ENCODE results near the gene CCDC40. TPM values are rescaled to one million over a fixed set of nuclear protein-coding genes. Genes with fewer than 3 reads are reported as not detected.

The CCDC40 gene
- total RNA-seq, 1 donor, result 8.3 TPM

DNA sequence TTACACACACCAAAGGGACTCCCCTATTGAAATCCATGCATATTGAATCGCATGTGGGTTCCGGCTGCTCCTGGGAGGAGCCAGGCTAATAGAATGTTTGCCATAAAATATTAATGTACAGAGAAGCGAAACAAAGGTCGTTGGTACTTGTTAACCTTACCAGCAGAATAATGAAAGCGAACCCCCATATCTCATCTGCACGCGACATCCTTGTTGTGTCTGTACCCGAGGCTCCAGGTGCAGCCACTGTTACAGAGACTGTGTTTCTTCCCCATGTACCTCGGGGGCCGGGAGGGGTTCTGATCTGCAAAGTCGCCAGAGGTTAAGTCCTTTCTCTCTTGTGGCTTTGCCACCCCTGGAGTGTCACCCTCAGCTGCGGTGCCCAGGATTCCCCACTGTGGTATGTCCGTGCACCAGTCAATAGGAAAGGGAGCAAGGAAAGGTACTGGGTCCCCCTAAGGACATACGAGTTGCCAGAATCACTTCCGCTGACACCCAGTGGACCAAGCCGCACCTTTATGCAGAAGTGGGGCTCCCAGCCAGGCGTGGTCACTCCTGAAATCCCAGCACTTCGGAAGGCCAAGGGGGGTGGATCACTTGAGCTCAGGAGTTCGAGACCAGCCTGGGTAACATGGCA is 67.1 kb downstream of the CCDC40 start:
- no peak overlapping the region for H3K4me3 ChIP-seq (ENCODE audit: insufficient read depth, low read length)
- no peaks in the 10 kb centered on the region for H3K36me3 ChIP-seq (ENCODE audit: insufficient read depth, low read length)
- H3K27me3 ChIP-seq (ENCODE audit: insufficient read depth, low read length), result no peaks in the 10 kb centered on the region
- H3K4me1 ChIP-seq (ENCODE audit: insufficient read depth, low read length), result peaks cover 13% of the 10 kb centered on the region
- H2AFZ ChIP-seq (ENCODE audit: low read length), result no peak overlapping the region
- H3K79me2 ChIP-seq (ENCODE audit: insufficient read depth, low read length), result peaks cover 6% of the 10 kb centered on the region
- H3K4me2 ChIP-seq (ENCODE audit: insufficient read depth, low read length), result no peak overlapping the region
- DNase-seq (ENCODE audit: insufficient read length, low spot score, missing footprints), result peak; percentile 66
- TF ChIP-seq, protein P1, sequence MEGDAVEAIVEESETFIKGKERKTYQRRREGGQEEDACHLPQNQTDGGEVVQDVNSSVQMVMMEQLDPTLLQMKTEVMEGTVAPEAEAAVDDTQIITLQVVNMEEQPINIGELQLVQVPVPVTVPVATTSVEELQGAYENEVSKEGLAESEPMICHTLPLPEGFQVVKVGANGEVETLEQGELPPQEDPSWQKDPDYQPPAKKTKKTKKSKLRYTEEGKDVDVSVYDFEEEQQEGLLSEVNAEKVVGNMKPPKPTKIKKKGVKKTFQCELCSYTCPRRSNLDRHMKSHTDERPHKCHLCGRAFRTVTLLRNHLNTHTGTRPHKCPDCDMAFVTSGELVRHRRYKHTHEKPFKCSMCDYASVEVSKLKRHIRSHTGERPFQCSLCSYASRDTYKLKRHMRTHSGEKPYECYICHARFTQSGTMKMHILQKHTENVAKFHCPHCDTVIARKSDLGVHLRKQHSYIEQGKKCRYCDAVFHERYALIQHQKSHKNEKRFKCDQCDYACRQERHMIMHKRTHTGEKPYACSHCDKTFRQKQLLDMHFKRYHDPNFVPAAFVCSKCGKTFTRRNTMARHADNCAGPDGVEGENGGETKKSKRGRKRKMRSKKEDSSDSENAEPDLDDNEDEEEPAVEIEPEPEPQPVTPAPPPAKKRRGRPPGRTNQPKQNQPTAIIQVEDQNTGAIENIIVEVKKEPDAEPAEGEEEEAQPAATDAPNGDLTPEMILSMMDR (IDR thresholded peaks at IDR 0.05; ENCODE audit: extremely low read depth, low read depth, low read length), result no peak
- no peaks in the 10 kb centered on the region for H4K20me1 ChIP-seq (ENCODE audit: insufficient read depth, low read length)
- H3K9me3 ChIP-seq (ENCODE audit: low read depth, low read length), result no peaks in the 10 kb centered on the region
- no peak overlapping the region for H3K27ac ChIP-seq (ENCODE audit: low read depth, low read length)

DNA sequence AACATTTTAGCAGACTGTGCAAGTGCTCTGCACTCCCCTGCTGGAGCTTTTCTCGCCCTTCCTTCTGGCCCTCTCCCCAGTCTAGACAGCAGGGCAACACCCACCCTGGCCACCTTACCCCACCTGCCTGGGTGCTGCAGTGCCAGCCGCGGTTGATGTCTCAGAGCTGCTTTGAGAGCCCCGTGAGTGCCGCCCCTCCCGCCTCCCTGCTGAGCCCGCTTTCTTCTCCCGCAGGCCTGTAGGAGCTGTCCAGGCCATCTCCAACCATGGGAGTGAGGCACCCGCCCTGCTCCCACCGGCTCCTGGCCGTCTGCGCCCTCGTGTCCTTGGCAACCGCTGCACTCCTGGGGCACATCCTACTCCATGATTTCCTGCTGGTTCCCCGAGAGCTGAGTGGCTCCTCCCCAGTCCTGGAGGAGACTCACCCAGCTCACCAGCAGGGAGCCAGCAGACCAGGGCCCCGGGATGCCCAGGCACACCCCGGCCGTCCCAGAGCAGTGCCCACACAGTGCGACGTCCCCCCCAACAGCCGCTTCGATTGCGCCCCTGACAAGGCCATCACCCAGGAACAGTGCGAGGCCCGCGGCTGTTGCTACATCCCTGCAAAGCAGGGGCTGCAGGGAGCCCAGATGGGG is 68.0 kb downstream of the CCDC40 start:
- no peaks in the 10 kb centered on the region for H3K27me3 ChIP-seq (ENCODE audit: insufficient read depth, low read length)
- no peaks in the 10 kb centered on the region for H3K36me3 ChIP-seq (ENCODE audit: insufficient read depth, low read length)
- no peak overlapping the region for H3K4me2 ChIP-seq (ENCODE audit: insufficient read depth, low read length)
- no peaks in the 10 kb centered on the region for H4K20me1 ChIP-seq (ENCODE audit: insufficient read depth, low read length)
- no peaks in the 10 kb centered on the region for H3K9me3 ChIP-seq (ENCODE audit: low read depth, low read length)
- H3K4me3 ChIP-seq (ENCODE audit: insufficient read depth, low read length), result no peak overlapping the region
- no peak overlapping the region for H2AFZ ChIP-seq (ENCODE audit: low read length)
- H3K4me1 ChIP-seq (ENCODE audit: insufficient read depth, low read length), result peaks cover 13% of the 10 kb centered on the region
- no peak overlapping the region for H3K27ac ChIP-seq (ENCODE audit: low read depth, low read length)
- H3K79me2 ChIP-seq (ENCODE audit: insufficient read depth, low read length), result peaks cover 6% of the 10 kb centered on the region
- peak; percentile 86 for DNase-seq (ENCODE audit: insufficient read length, low spot score, missing footprints)
- TF ChIP-seq, protein P1 (IDR thresholded peaks at IDR 0.05; ENCODE audit: extremely low read depth, low read depth, low read length), result no peak

DNA sequence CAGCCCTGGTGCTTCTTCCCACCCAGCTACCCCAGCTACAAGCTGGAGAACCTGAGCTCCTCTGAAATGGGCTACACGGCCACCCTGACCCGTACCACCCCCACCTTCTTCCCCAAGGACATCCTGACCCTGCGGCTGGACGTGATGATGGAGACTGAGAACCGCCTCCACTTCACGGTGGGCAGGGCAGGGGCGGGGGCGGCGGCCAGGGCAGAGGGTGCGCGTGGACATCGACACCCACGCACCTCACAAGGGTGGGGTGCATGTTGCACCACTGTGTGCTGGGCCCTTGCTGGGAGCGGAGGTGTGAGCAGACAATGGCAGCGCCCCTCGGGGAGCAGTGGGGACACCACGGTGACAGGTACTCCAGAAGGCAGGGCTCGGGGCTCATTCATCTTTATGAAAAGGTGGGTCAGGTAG is 68.5 kb downstream of the CCDC40 start:
- Histone ChIP-seq H3K27me3 (ENCODE audit: insufficient read depth, low read length) (no peaks in the 10 kb centered on the region), H3K27ac (ENCODE audit: low read depth, low read length) (no peak overlapping the region), H3K36me3 (ENCODE audit: insufficient read depth, low read length) (no peaks in the 10 kb centered on the region), H3K4me2 (ENCODE audit: insufficient read depth, low read length) (no peak overlapping the region), H2AFZ (ENCODE audit: low read length) (no peak overlapping the region), H3K4me3 (ENCODE audit: insufficient read depth, low read length) (no peak overlapping the region), H4K20me1 (ENCODE audit: insufficient read depth, low read length) (no peaks in the 10 kb centered on the region), H3K4me1 (ENCODE audit: insufficient read depth, low read length) (peaks cover 13% of the 10 kb centered on the region), H3K79me2 (ENCODE audit: insufficient read depth, low read length) (peaks cover 6% of the 10 kb centered on the region), H3K9me3 (ENCODE audit: low read depth, low read length) (no peaks in the 10 kb centered on the region)
- TF ChIP-seq, protein P1 (IDR thresholded peaks at IDR 0.05; ENCODE audit: extremely low read depth, low read depth, low read length), result no peak
- DNase-seq (ENCODE audit: insufficient read length, low spot score, missing footprints), result no peak

DNA sequence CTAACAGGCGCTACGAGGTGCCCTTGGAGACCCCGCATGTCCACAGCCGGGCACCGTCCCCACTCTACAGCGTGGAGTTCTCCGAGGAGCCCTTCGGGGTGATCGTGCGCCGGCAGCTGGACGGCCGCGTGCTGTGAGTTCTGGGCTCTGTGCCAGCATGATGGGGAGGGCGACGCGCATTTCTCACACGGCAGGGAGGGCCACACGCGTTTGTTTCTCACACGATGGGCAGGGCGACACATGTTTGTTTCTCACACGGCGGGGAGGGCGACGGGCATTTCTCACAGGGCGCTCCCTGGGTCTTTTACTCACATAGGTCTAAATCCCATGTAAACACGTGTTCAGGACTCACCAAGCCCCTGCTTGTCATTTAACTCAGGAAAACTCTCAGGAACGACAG is 69.3 kb downstream of the CCDC40 start:
- no peaks in the 10 kb centered on the region for H3K9me3 ChIP-seq (ENCODE audit: low read depth, low read length)
- H3K79me2 ChIP-seq (ENCODE audit: insufficient read depth, low read length), result peaks cover 6% of the 10 kb centered on the region
- TF ChIP-seq, protein P1 (IDR thresholded peaks at IDR 0.05; ENCODE audit: extremely low read depth, low read depth, low read length), result no peak
- H3K4me3 ChIP-seq (ENCODE audit: insufficient read depth, low read length), result no peak overlapping the region
- no peak overlapping the region for H3K27ac ChIP-seq (ENCODE audit: low read depth, low read length)
- no peaks in the 10 kb centered on the region for H3K36me3 ChIP-seq (ENCODE audit: insufficient read depth, low read length)
- DNase-seq (ENCODE audit: insufficient read length, low spot score, missing footprints), result peak; percentile 71
- H2AFZ ChIP-seq (ENCODE audit: low read length), result no peak overlapping the region
- H3K4me1 ChIP-seq (ENCODE audit: insufficient read depth, low read length), result peaks cover 8% of the 10 kb centered on the region
- no peak overlapping the region for H3K4me2 ChIP-seq (ENCODE audit: insufficient read depth, low read length)
- no peaks in the 10 kb centered on the region for H3K27me3 ChIP-seq (ENCODE audit: insufficient read depth, low read length)
- no peaks in the 10 kb centered on the region for H4K20me1 ChIP-seq (ENCODE audit: insufficient read depth, low read length)
